Measurements from ENCODE around the gene FBN2. TPM values are rescaled to one million over a fixed set of nuclear protein-coding genes. Genes with fewer than 3 reads are reported as not detected.

The FBN2 gene
- total RNA-seq, 1 experiment from 2014 or later: not detected

DNA sequence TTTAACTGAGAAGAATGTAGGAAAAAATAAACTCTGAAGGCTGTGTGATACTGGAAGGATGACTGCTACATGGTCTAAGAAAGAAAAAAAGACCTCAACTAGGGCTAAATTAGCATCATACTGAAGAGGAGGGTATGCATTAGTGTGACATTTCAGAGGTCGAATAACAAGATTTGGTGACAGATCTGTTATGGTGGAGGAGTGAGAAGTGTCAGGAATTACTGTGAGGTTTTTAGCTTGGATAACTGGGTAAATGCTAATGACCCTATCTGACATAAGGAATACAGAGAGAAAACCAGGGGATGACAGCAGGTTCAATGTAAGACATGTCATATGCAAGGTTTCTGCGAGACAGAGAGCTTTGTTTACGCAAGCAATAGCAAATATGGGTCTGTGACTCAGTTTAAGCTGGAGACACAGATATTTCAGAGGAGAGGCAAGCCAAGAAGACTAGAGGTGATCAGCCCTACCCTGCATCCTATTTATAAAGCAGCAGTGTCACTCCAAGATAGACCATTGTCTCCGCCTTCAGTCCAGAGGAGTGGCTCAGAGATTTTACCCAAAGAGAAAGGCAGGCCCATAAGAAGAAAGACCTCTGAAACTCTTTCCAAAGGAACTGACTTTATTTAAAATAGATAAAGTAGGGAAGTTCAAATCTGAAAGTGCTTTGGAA is 44.3 kb downstream of the FBN2 start:
- in situ Hi-C loops (cut with HindIII; ENCODE audit: low pct_unique_long_range_greater_than_20kb, low sequenced_read_pairs): no loop called here
- no peak for DNase-seq (ENCODE audit: low read depth)

DNA sequence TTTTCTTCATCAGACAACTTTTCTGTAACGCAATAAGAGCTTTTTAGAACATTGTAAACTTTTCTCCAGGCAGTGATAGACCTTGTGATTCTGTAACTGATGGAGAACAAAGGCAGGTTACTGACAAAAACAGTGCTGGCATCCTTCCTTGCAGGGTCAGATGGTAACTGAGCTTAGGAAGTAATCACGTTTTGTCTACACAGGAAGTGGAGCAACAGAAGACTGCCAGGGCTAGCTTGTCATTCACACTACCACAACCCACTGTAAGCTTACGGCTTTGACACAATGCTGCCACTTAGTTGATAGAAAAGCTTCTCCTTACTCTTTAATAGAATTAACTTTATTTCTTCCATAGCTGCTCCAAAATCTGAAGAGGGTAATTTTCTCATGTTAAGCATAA is 46.8 kb downstream of the FBN2 start:
- in situ Hi-C loops (cut with HindIII; ENCODE audit: low pct_unique_long_range_greater_than_20kb, low sequenced_read_pairs): no loop called here
- DNase-seq (ENCODE audit: low read depth): no peak

GRCh38 chr5:128490761-128491160 is 47.3 kb downstream of the FBN2 start:
- in situ Hi-C loops (cut with HindIII; ENCODE audit: low pct_unique_long_range_greater_than_20kb, low sequenced_read_pairs): no loop called here
- DNase-seq (ENCODE audit: low read depth): no peak

DNA sequence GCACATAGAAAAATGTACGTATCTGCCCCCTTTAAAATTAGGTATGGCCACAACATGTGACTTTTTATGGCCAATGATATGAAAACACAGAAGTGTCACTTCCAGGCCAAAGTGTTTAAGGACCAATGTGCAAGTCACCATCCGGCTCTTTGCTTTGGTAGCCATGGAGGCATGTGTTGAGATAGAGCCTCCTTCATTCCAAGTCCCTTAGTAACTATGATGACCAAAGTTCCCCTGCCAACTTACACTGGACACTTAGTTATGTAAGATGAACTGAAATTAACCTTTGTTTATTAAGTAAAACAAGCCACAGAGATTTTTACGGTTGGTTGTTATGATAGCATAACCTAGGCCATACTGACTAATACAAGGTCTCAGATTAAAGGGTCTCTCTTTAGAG is 51.0 kb downstream of the FBN2 start:
- in situ Hi-C loops (cut with HindIII; ENCODE audit: low pct_unique_long_range_greater_than_20kb, low sequenced_read_pairs): no loop called here
- no peak for DNase-seq (ENCODE audit: low read depth)

DNA sequence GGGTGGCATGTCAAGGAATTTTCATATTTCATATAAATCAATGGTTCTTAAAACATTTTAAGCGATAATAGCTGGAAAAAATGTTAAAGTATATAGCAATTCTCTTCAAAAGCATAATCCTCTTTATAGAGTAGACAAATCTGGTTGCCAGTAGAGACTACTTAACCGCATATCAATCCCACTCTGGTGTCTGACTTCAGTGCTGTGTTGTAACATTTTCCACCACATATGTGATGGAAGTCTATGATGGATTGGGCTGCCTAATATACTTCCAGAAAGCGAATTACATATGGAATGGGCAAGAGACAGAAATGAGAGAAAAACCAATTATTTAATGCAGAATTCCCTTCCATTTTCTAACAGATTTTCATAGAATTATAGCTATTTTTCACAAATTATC is 54.3 kb downstream of the FBN2 start:
- no peak for DNase-seq (ENCODE audit: low read depth)
- in situ Hi-C loops (cut with HindIII; ENCODE audit: low pct_unique_long_range_greater_than_20kb, low sequenced_read_pairs): no loop called here

DNA sequence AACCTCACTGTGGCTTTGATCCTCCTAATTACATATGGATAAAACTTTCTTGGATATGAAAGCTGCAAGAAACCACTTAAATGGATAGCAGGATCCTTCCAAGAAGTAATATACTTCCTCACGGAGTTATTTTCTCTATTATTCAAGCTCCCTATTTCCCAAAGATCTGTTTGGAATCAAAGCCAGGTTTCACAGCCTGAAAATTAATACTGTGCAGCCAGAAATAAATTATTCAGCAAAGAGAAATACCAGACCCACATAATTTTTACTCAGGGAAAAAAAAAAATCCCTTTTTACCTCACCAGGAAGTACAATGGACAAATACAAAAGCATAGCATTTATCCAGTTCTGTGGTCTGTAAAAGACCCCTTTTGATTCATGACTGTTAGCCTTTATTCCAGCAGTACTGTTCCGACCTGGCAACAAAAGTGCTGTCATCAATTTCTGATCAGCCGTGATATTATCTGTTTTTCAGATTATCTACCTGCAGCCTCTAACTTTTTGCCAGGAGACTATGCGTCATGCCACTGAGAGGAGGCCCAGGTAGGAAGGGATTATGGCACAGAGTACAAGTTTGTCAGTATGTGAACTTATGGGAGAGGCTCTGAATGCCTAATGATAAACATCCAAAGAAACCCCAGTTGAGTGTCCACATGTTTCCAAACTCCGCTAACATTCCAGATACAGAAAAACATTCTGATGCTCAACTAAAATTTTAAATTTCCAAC is 57.0 kb downstream of the FBN2 start:
- in situ Hi-C loops (cut with HindIII; ENCODE audit: low pct_unique_long_range_greater_than_20kb, low sequenced_read_pairs): no loop called here
- no peak for DNase-seq (ENCODE audit: low read depth)

- DNase-seq (ENCODE audit: low read depth): no peak
- in situ Hi-C loops (cut with HindIII; ENCODE audit: low pct_unique_long_range_greater_than_20kb, low sequenced_read_pairs): no loop called here
Observed at GRCh38 chr5:128480158-128480557, 57.9 kb downstream of the FBN2 start.

- in situ Hi-C loops (cut with HindIII; ENCODE audit: low pct_unique_long_range_greater_than_20kb, low sequenced_read_pairs): no loop called here
- no peak for DNase-seq (ENCODE audit: low read depth)
Observed at GRCh38 chr5:128478386-128479368, 59.4 kb downstream of the FBN2 start.

GRCh38 chr5:128477944-128478343 is 60.1 kb downstream of the FBN2 start:
- no peak for DNase-seq (ENCODE audit: low read depth)
- in situ Hi-C loops (cut with HindIII; ENCODE audit: low pct_unique_long_range_greater_than_20kb, low sequenced_read_pairs): no loop called here

DNA sequence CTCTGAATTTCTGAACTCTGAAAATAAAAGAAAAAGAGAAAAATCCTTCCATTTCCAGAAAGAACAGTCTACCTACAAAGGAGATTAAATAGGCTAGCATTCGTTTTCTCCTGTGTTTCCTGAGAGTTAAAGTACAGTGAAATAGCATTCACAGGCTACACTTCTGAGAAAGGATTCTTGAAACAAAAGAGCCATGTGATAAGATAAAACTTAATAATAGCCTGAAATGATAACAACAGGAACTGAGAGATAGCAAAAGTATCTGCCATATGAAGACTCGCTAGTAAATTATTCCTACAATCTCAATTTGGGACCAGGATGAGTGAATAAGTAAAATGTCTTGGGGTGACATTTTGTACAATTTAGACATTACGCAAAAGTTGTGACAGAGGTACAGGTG is 62.4 kb downstream of the FBN2 start:
- no peak for DNase-seq (ENCODE audit: low read depth)
- in situ Hi-C loops (cut with HindIII; ENCODE audit: low pct_unique_long_range_greater_than_20kb, low sequenced_read_pairs): no loop called here

DNA sequence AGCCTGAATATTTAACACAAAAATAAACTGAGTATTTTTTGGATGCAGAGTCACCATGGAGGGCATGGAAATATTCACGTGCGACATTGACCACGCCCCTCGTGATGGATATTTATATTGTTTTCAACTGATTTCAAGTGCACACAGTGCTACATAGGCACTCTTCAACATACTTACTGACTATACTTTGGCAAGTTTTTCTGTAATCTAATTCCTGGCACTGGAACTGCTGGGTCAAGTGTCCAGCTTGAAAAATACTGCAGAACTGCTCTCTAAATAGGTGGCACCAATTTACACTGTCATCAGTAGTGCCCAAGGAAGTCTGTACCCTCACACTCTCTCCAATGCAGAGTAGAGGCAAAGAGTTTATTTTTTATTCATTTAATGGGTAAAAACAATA is 65.1 kb downstream of the FBN2 start:
- in situ Hi-C loops (cut with HindIII; ENCODE audit: low pct_unique_long_range_greater_than_20kb, low sequenced_read_pairs): no loop called here
- no peak for DNase-seq (ENCODE audit: low read depth)

DNA sequence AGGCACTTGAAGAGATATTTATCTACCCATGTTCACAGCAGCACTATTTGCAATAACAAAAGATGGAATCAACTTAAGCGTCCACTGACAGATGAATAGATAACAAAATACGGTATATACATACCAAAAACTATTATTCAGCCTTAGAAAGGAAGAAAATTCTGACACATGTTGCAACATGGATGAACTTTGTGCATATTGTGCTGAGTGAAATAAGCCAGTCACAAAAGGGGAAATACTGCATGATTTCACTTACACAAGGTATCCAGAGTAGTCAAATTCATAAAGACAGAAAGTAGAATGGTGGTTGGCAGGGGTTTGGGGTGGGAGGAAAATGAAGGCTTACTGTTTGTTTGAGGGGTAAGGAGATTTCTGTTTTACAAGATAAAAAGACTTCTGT is 66.0 kb downstream of the FBN2 start:
- DNase-seq (ENCODE audit: low read depth): no peak
- in situ Hi-C loops (cut with HindIII; ENCODE audit: low pct_unique_long_range_greater_than_20kb, low sequenced_read_pairs): no loop called here

DNA sequence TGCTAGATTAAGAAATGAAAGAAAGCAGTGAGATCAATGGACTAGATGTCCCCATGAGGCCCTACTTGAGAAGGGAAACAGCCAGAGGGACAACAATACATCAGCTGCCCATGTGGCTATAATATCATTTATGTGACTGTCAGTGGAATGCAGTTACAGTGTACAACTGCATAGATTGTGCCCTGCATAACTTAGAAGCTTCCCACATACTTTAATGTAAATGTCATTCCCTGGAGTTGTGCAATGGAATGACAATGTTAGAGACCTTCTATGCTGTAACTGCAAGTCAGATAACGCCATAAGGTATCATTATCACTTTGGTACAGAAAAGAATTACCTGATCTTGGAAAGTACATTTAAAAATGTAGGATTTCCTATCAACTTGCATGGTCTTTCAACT is 67.4 kb downstream of the FBN2 start:
- in situ Hi-C loops (cut with HindIII; ENCODE audit: low pct_unique_long_range_greater_than_20kb, low sequenced_read_pairs): no loop called here
- DNase-seq (ENCODE audit: low read depth): no peak

DNA sequence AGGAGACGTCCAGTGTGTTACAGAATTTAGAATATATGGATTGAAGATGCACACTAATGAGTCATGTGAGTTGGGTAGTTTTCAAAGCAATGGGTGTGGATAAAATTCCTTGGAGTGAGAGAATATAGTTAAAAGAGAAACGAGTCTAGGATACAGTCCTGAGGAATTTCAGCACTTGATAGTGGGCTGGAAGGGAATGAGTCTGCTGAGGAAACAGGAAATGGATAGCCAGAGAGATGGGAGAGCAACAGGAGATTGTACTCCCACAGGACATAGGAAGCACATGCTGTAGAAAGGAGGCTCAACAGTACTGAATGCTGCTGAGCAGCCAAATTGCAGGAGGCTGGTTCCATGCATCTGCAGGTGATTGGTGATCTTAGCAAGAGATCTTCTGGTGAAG is 68.1 kb downstream of the FBN2 start:
- no peak for DNase-seq (ENCODE audit: low read depth)
- in situ Hi-C loops (cut with HindIII; ENCODE audit: low pct_unique_long_range_greater_than_20kb, low sequenced_read_pairs): no loop called here

DNA sequence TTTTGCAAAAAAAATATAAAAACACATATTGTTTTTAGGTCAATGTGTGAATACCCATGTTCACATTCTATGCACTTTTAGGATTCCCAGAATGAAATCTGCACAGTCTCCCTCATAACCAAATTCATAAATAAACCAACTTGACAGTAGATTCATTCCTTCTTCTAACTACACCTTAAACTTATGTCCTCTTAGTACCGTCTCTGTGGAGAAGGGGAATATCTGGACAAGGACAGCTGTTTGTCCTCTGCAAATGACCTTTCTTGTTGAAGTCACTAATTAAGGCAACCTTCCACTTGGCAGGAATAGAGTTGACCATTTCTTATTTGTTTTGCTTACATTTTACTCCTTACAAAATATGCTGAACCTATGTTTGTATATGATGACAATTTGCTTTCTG is 71.1 kb downstream of the FBN2 start:
- DNase-seq (ENCODE audit: low read depth): no peak
- in situ Hi-C loops (cut with HindIII; ENCODE audit: low pct_unique_long_range_greater_than_20kb, low sequenced_read_pairs): no loop called here

DNA sequence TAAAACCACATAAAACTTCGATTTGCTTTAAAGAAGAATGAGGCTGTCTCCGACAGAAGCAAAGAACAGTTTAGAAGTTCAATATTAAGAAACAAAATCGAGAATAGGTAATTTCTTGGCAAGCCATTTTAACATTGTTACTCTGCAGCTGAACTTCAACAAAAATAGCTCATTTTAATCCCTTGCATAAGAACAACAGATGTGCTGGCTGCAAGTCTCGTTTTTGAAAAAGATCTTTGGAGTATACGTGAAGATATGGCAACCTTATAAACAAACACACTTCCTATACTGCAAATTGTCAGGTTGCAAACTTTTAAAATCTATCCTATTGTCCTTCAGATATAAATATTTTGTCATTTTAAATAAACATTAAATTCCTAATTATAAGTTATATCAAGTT is 71.5 kb downstream of the FBN2 start:
- in situ Hi-C loops (cut with HindIII; ENCODE audit: low pct_unique_long_range_greater_than_20kb, low sequenced_read_pairs): no loop called here
- no peak for DNase-seq (ENCODE audit: low read depth)

GRCh38 chr5:128464596-128464995 is 73.4 kb downstream of the FBN2 start:
- in situ Hi-C loops (cut with HindIII; ENCODE audit: low pct_unique_long_range_greater_than_20kb, low sequenced_read_pairs): no loop called here
- no peak for DNase-seq (ENCODE audit: low read depth)

DNA sequence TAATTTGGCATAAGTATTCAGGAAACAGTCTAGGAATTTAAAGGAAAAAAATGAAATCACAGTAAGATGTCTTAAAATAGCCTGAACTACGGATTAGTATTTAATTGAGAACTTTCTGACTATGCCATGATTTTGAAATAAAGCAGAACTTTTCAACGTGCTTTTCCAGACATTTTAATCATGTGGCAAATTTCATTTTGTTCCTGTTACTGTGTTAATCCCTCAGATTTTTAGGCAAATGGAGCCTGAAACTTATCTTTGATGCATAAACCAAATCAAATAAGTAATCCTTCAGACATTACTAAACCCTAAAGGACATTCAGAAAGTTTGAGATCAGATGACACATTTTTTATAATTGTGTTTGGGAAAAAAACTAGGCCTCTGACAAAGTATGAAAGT is 75.7 kb downstream of the FBN2 start:
- in situ Hi-C loops (cut with HindIII; ENCODE audit: low pct_unique_long_range_greater_than_20kb, low sequenced_read_pairs): no loop called here
- no peak for DNase-seq (ENCODE audit: low read depth)

Data from Caki2 (cell line).